ENCODE data around the gene APOL5.

GRCh38 chr22:35752863-35753189 is 35.2 kb downstream of the APOL5 start:
- TF ChIP-seq EZH2 (IDR thresholded peaks at IDR 0.05; ENCODE audit: insufficient read depth, low read length) = no peak
- no peak for TF ChIP-seq CTCF (IDR thresholded peaks at IDR 0.05; ENCODE audit: insufficient read depth, low read depth, low read length)

Measured in astrocyte (in vitro differentiated cells and primary cell).